ENCODE results near the gene MRPS18B.

MRPS18B gene

GRCh38 chr6:30610065-30610464 is 7.6 kb upstream of the MRPS18B start:
- DNase-seq, result no peak

DNA sequence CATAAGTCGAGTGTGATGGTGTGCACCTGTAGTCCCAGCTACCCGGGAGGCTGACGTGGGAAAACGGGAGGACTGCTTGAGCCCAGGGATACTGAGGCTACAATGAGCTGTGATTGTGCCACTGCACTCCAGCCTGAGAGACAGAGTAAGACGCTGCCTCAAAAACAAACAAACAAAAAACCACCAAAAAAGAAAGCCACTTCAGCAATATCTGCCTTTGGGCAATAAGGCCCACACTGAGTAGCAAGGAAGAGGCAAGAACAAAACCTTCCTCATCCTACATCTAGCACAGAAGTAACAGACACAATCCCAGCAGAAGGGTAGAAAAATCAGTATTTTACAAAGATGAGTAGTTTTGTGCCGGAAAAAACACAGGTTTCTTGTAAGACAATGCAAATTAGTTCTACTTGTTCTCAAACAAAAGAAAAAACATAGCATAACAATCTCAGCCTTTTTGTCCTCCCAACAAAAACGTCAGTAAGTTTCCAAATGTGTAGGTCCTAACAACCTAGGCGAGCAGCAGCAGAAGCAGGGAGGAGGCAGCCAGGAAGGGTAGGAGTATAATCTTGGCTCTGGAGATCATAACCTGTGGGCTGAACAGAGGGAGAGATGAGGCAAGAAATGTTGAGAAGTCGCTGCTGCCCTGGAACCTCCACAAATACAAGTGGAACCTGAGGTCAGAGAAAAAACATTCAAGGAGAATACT is 6.3 kb upstream of the MRPS18B start:
- no peak for DNase-seq

DNA sequence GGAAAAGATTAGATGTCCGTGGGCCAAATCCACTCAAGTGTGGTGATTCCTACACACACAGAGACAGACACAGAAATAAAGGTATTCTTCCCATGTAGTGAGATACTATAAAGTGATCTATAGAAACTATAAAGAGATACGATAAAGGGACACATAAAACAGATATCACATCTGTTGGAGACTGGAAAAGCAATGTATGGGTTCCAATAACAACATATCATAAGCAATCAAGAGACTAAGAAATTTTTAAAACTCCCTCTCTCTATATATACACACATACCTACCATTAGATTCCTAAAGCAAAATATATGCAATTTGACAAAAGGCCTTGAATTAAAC is 5.8 kb upstream of the MRPS18B start:
- DNase-seq, result no peak

DNA sequence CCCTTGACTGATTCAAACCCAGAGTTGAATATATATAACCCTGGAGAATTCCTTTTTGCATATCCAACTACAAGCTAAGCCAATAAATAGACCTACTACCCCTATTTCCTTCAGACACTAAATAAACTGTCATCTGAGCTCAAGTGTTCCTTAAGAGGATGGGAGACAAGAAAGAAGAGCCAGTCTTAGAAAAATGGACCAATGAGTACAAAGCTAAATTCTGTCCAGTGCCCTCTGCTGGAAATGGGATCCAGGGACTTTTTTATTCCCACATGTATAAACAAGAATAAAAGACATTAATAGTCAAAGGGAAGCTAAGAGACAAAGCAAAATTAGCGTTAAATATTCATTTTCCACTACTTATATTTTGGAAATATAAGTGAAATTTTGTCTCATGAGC is 5.4 kb upstream of the MRPS18B start:
- no peak for DNase-seq

- no peak for DNase-seq
These were observed 4.9 kb upstream of the MRPS18B start for GRCh38 chr6:30612687-30613248.

DNA sequence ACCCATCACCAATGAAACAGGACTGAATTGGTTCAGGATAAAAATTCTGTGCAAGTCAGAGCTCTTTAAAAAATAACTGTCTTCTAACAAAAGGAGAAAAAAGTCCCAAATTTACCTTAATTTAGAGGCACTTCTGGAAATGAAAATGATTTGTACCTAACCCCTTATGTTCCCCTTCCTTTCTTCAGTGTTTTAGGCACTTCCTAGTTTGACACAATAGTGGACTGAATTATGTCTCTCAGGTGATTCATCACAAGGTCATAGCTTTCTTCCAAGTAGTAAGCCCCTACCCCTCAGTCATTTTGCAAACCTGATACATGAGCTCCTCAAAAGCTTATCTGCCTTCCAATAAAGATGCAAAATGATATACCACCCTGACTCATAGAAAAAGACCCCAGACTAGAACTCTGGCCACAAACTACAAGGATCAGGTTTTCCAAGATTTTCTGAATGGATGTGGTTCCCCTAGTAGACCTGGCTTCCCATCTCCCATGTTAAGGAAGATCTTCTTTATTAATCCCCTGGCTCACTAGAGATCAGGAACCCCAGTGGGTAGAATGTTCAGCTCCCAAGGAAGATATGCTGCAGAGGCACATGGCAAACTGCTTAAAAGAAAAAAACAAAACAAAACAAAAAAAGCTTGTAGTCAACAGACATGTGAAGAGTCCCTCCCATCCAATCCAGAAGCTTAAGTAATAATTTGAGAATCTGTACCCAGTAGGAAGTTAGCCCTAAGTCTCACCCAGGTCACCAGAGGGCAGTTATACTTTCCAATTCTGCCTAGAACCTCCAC is 4.2 kb upstream of the MRPS18B start:
- no peak for DNase-seq

GRCh38 chr6:30614044-30614842 is 3.4 kb upstream of the MRPS18B start:
- DNase-seq, result no peak

GRCh38 chr6:30614843-30615218 is 2.8 kb upstream of the MRPS18B start:
- DNase-seq, result peak; percentile 10 to 97

GRCh38 chr6:30615219-30615957 is 2.3 kb upstream of the MRPS18B start:
- DNase-seq, result peak; percentile 12 to 51

DNA sequence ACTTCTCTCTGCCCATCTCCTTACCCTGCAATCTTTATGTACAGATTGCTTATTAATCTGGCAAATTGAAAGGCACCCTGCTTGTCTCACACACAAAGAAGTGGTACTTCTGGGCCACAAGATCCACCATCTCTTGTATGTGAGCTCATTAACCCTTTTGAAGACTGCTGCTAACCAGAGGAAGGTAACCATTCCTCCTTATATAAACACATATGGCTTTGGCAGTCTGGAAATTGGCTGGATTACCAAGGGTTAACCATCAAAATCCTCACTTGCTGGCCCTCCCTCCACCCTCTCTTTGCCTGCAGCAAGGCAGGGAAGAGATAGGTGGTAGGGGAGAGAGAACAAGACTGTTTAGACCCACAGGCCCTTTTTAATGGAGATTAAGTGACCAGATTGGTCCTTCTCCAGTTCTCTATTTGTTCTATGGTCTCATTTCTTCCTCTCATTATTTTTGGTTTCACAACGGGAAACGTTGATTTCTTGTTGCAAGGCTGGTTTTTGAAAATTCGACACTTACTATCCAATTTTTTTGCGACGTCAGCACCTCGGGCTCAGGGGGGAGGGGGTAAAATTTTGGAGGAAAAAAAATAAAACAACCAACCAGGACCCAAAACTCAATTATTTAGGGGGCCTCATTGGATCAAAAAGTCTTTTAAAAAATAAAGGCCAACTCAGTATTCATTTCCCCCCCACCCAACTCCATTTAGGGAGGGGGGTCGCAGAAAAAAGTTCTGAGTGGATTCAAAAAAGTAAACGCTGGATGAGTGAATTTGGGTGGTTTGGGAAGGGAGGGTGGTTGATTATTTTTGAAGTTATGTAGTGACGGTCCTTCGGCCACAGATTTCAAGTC is 1.5 kb upstream of the MRPS18B start:
- peak in 1 of 2 donors; percentile 26 for DNase-seq

- peak; percentile 98 to 100 for DNase-seq
These were observed 652 bp upstream of the MRPS18B start, which contains the start of gene PPP1R10 for GRCh38 chr6:30616811-30617564. TSS of gene PPP1R10 (minus strand) at chr6:30617243. CDS start at chr6:30609944, 7,299 bp downstream.

DNA sequence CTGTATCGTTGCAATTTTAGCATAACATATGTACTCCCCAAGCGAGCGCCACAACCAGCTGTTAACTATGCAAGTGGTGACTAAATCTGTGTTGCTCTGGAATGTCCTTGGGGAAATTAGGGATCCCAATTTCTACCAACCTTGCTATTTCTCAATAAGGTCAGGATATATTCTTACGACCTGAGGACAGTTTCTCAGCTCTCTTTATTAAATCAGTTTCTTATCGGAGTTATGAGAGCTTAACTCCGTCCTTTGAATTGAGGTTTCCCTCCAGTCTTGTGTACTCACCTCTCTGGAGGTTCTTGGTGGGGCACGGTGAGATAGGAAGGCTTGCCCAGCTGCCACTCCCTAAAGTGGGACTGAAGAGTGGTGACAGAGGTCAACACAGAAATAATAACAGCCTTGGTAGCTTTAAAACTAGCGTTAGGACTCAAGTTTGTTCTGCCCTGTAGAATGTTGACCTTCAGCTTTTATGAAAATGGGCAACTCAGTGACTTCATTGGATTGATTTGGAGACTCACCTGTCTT is 694 bp downstream of the MRPS18B start:
- no peak for DNase-seq

- no peak for DNase-seq
These were observed 1.9 kb downstream of the MRPS18B start for GRCh38 chr6:30619561-30619960.

GRCh38 chr6:30625511-30625910 is 7.9 kb downstream of the MRPS18B start:
- DNase-seq, result no peak

DNA sequence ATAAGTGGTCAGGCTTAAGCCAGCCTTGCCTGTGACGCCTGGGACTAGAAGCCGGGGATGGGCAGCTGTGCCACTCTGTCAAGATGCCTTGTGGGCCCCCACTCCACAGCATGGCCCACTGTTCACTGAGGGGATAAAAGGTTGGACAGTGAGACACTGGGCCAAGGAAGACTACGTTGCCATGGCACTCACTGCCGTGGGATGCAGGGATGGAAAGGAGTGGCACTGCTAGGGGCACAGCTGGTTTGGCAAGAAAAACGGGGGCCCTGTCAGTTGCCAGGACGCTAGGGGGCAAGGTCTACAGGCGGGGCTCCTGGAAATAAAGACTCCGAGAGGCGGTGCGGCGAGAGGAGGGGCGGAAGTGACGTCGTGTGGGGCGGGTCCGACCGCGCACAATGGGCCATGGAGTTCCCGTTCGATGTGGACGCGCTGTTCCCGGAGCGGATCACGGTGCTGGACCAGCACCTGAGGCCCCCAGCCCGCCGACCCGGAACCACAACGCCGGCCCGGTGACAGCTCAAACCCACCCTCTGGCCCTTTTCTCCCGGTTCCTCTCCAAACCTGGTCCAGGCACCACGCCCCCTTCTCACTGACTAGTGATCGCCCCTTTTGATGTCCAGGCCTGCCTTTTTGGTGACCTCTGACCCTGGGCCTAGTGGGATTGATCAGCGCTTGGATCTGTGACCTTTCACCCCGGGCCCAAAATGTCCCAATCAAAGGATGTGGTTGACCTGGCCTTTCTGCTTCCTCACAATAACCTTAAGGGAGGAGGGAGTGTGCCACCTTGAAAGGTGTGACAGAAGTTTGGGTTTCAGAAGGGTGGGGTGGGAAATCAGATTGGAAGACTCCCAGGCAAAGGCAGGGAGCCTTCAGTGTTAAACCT is 9.1 kb downstream of the MRPS18B start, which contains the start of gene ATAT1:
ATAT1 (plus strand) TSS at position 391 of the 883 bp plus-strand sequence.
- DNase-seq, result peak; percentile 71 to 89

GRCh38 chr6:30635834-30636233 is 18.2 kb downstream of the MRPS18B start:
- DNase-seq, result no peak

- DNase-seq, result no peak
These were observed 22.8 kb downstream of the MRPS18B start for GRCh38 chr6:30640481-30640880.

DNA sequence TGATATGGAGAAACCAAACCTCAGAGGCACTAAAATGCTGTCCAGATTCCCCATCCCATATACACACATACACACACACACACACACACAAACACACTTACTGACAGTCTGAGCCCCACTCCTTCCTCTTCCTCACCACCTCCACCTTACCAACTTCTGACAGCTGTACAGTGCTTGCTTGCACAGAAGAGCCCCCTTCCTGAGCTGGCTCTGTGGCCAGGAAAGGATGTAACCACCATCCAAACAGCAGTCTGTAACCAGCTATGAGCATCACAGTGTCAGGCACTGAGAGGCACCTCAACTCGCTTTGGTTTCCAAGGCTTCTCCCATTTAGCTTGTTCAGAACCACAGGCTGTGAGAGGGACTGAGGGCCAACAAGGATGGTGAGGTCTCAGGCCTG is 23.4 kb downstream of the MRPS18B start:
- no peak for DNase-seq

- no peak for DNase-seq
These were observed 26.0 kb downstream of the MRPS18B start for GRCh38 chr6:30643656-30644055.
